BLaER1 treated with 17β-estradiol and CSF1 and Interleukin-3, amounts not matched to agents 10 nM and 100 nM (cell line): ENCODE measurements around the gene KPNA3.
A peak's percentile ranks its signal among the peaks of the same experiment; 100 is the strongest.
"Not testable (repeated sequence)": the region's sequence is repeated elsewhere in the genome, so short reads cannot be mapped to it uniquely, and the experiment has no call there.

ENCODE experiments used
- H3K27ac ChIP-seq, 11 experiments: shearing (Covaris generic); formaldehyde crosslinking; 2 replicates each; pipeline ENCODE4 v1.8.1; 2022
- H3K27me3 ChIP-seq, 11 experiments: shearing (Covaris generic); formaldehyde crosslinking; 2 replicates each; pipeline ENCODE4 v1.8.1; 2022
- H3K36me3 ChIP-seq, 11 experiments: shearing (Covaris generic); formaldehyde crosslinking; 2 replicates each; pipeline ENCODE4 v1.8.1; 2022
- H3K4me1 ChIP-seq, 10 experiments: shearing (Covaris generic); formaldehyde crosslinking; 2 replicates each; pipeline ENCODE4 v1.8.1; 2022
- H3K4me2 ChIP-seq, 11 experiments: shearing (Covaris generic); formaldehyde crosslinking; 2 replicates each; pipeline ENCODE4 v1.8.1; 2022
- H3K4me3 ChIP-seq, 10 experiments: shearing (Covaris generic); formaldehyde crosslinking; 2 replicates each; pipeline ENCODE4 v1.8.1; 2022
- H3K9ac ChIP-seq, 11 experiments: shearing (Covaris generic); formaldehyde crosslinking; 2 replicates each; pipeline ENCODE4 v1.8.1; 2022
- H3K9me3 ChIP-seq, 11 experiments: shearing (Covaris generic); formaldehyde crosslinking; replicated peaks in 1 of 11; 2 replicates each; pipeline ENCODE4 v1.8.1; 2022
- H4K20me1 ChIP-seq, 11 experiments: shearing (Covaris generic); formaldehyde crosslinking; 2 replicates each; pipeline ENCODE4 v1.8.1; 2022
- Cebpa-rat ChIP-seq, 11 experiments: shearing (Covaris generic); IDR thresholded peaks; 2 replicates each; pipeline ENCODE4 v1.8.1; 2022

The KPNA3 gene

DNA sequence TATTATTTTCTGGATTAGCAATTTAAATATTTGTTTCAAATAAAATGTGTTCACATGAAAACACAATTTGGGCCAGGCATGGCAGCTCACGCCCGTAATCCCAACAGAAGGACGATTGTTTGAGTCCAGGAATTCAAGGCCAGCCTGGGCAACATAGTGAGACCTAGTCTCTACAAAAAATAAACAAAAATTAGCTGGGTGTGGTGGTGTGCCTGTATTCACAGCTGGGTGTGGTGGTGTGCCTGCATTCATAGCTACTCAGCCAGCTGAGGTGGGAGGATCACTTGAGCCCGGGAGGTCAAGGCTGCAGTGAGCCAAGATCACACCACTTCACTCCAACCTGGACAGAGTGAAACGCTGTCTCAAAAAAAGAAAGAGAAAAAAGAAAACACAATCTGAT lies 46.4 kb downstream of the KPNA3 start:
- Histone ChIP-seq H3K4me3 (no peak overlapping the region), H3K4me2 (no peak overlapping the region), H3K27ac (no peak overlapping the region), H3K9me3 (peaks cover 0 to 20% (median 3%) of the 10 kb centered on the region in 11 experiments; a peak in 8 of 22 replicates), H3K27me3 (no peaks in the 10 kb centered on the region), H3K36me3 (peaks cover 46 to 80% (median 71%) of the 10 kb centered on the region in 11 experiments), H3K9ac (no peak overlapping the region), H4K20me1 (peaks cover 0 to 47% (median 36%) of the 10 kb centered on the region in 11 experiments; a peak in 16 of 22 replicates), H3K4me1 (peaks cover 0 to 12% (median 0%) of the 10 kb centered on the region in 10 experiments; a peak in 7 of 20 replicates)
- no peak for TF ChIP-seq Cebpa-rat (IDR thresholded peaks at IDR 0.05)

- no peaks in the 10 kb centered on the region for H3K27me3 ChIP-seq
- no peak overlapping the region for H3K9ac ChIP-seq
- no peak overlapping the region for H3K4me3 ChIP-seq
- no peak for TF ChIP-seq Cebpa-rat (IDR thresholded peaks at IDR 0.05)
- H3K27ac ChIP-seq, result no peak overlapping the region
- H3K9me3 ChIP-seq, result 0 out of 22 replicates have a peak, but pooled peaks cover 0 to 3% (median 0%) of the 10 kb centered on the region in 11 experiments
- H3K4me2 ChIP-seq, result peak overlapping the region in 3 of 11 experiments; percentile 2 to 54 (median 31); a peak in 4 of 22 replicates
- peaks cover 46 to 85% (median 74%) of the 10 kb centered on the region in 11 experiments for H3K36me3 ChIP-seq
- H4K20me1 ChIP-seq, result 0 out of 22 replicates have a peak, but pooled peaks cover 0 to 6% (median 0%) of the 10 kb centered on the region in 11 experiments
- H3K4me1 ChIP-seq, result peaks cover 0 to 16% (median 0%) of the 10 kb centered on the region in 10 experiments; a peak in 7 of 20 replicates
These were observed 51.6 kb downstream of the KPNA3 start for GRCh38 chr13:49740870-49741269.

DNA sequence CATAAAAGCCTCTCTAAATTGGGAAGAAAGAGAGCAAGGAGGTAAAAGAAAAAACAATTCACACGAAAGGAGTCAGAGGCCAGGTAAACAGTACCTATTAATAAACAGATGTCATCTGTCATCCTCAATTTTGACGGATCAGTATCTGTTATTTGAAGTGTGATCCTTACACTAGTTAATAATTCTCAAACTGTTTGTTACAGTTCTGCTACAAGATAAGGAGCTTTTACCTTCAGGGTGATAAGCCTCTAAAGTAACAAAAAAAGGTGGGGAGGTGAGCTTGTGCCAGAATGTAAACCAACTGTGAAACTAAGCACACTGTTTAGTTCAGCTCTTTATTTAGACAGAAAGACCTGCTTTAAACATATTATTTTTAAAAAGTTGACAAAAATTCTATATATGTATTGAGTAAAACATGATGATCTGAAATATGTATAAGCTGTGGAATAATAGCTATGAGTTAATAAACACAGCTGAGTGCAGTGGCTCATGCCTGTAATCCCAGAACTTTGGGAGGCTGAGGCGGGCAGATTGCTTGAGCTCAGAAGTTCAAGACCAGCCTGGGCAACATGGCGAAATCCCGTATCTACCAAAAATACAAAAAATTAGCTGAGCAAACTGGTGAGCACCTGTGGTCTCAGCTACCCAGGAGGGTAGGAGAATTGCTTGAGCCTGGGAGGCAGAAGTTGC lies 52.8 kb downstream of the KPNA3 start:
- Histone ChIP-seq H3K36me3 (peaks cover 34 to 72% (median 61%) of the 10 kb centered on the region in 11 experiments), H3K4me2 (no peak overlapping the region), H3K9ac (no peak overlapping the region), H3K9me3 (no peaks in the 10 kb centered on the region), H3K27me3 (no peaks in the 10 kb centered on the region), H4K20me1 (0 out of 22 replicates have a peak, but pooled peaks cover 0 to 6% (median 0%) of the 10 kb centered on the region in 11 experiments), H3K4me1 (peaks cover 0 to 16% (median 0%) of the 10 kb centered on the region in 10 experiments; a peak in 7 of 20 replicates), H3K4me3 (no peak overlapping the region), H3K27ac (no peak overlapping the region)
- no peak for TF ChIP-seq Cebpa-rat (IDR thresholded peaks at IDR 0.05)

- no peaks in the 10 kb centered on the region for H3K4me1 ChIP-seq
- H3K27me3 ChIP-seq, result no peaks in the 10 kb centered on the region
- H3K4me2 ChIP-seq, result no peak overlapping the region
- no peak overlapping the region for H3K4me3 ChIP-seq
- peaks cover 0 to 5% (median 0%) of the 10 kb centered on the region in 11 experiments; a peak in 1 of 22 replicates for H3K9me3 ChIP-seq
- H3K9ac ChIP-seq, result no peak overlapping the region
- peaks cover 36 to 60% (median 58%) of the 10 kb centered on the region in 11 experiments for H3K36me3 ChIP-seq
- H3K27ac ChIP-seq, result no peak overlapping the region
- no peak for TF ChIP-seq Cebpa-rat (IDR thresholded peaks at IDR 0.05)
- peaks cover 0 to 10% (median 3%) of the 10 kb centered on the region in 11 experiments; a peak in 3 of 22 replicates for H4K20me1 ChIP-seq
These were observed 59.1 kb downstream of the KPNA3 start for GRCh38 chr13:49733181-49733951.

GRCh38 chr13:49731766-49732165 lies 60.7 kb downstream of the KPNA3 start:
- Histone ChIP-seq H3K27ac (no peak overlapping the region), H4K20me1 (peaks cover 0 to 10% (median 3%) of the 10 kb centered on the region in 11 experiments; a peak in 3 of 22 replicates)

DNA sequence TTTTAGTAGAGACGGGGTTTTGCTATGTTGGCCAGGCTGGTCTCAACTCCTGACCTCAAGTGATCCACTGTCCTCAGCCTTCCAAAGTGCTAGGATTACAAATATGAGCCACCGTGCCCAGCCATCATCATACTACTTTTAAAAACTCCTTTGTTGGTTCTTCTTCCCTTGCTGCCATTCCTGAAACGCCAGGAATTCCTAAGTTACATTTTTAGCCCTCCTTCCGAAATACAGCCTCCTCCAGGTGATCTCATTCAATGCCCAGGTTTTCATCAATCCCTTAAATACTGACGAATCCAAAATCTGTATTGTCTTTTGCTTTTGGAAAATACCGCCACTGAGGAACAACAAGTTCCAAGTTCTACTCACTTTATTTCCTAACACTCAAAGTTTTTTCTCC lies 75.9 kb downstream of the KPNA3 start:
- Histone ChIP-seq H3K4me2 (no peak overlapping the region), H4K20me1 (no peaks in the 10 kb centered on the region; a peak in 1 of 22 replicates), H3K9me3 (peaks cover 27 to 39% (median 33%) of the 10 kb centered on the region in 11 experiments), H3K4me3 (no peak overlapping the region), H3K36me3 (peaks cover 71 to 96% (median 89%) of the 10 kb centered on the region in 11 experiments), H3K4me1 (no peaks in the 10 kb centered on the region), H3K9ac (no peak overlapping the region), H3K27me3 (no peaks in the 10 kb centered on the region), H3K27ac (no peak overlapping the region)
- no peak for TF ChIP-seq Cebpa-rat (IDR thresholded peaks at IDR 0.05)

More at GRCh38 chr13:49731766-49732165, 60.7 kb downstream of the KPNA3 start:
- H3K9me3 ChIP-seq, result peaks cover 0 to 5% (median 0%) of the 10 kb centered on the region in 11 experiments; a peak in 2 of 22 replicates
- peaks cover 52 to 73% (median 65%) of the 10 kb centered on the region in 11 experiments for H3K36me3 ChIP-seq
- H3K4me3 ChIP-seq, result no peak overlapping the region
- no peak overlapping the region for H3K9ac ChIP-seq
- no peak overlapping the region for H3K4me2 ChIP-seq
- no peaks in the 10 kb centered on the region for H3K4me1 ChIP-seq
- TF ChIP-seq Cebpa-rat (IDR thresholded peaks at IDR 0.05), result no peak
- no peaks in the 10 kb centered on the region for H3K27me3 ChIP-seq

- no peak for TF ChIP-seq Cebpa-rat (IDR thresholded peaks at IDR 0.05)
- no peaks in the 10 kb centered on the region for H3K27me3 ChIP-seq
- no peak overlapping the region for H3K27ac ChIP-seq
- no peak overlapping the region for H3K4me2 ChIP-seq
- H3K36me3 ChIP-seq, result peaks cover 69 to 96% (median 89%) of the 10 kb centered on the region in 11 experiments
- no peak overlapping the region for H3K4me3 ChIP-seq
- no peaks in the 10 kb centered on the region for H3K4me1 ChIP-seq
- H3K9ac ChIP-seq, result no peak overlapping the region
- no peaks in the 10 kb centered on the region for H4K20me1 ChIP-seq
- H3K9me3 ChIP-seq, result peaks cover 27 to 39% (median 33%) of the 10 kb centered on the region in 11 experiments
These were observed 77.7 kb downstream of the KPNA3 start for GRCh38 chr13:49714757-49715156.

DNA sequence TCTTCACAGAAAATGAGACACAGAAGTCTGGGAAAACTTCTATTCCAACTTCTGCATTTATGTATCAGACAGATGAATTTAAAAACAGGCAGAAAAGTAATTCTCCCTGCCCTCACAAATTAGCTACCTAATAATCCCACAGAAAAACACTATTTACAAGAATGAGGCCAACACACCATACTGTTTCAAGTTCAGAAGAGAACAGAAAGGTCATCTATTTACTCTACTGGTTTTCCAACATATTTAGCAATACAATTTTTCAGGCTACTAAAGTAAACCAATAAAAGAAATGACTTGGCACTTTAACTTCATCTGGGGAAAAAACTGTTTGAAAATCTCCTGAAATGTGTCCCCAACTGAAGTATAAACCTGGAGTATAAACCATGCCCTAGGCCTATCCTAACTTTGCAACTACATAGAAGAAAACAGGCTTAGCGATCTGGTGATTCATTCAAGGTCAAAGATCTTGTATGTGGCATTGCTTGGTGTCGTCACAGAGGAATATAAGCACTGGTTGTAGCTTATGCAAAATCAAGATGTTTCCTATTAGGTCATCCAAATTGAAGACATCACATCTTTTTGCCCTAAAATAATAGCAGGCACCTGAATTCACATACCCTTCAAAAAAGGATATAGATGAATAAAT lies 81.1 kb downstream of the KPNA3 start:
- Histone ChIP-seq H3K4me3 (no peak overlapping the region), H3K27me3 (no peaks in the 10 kb centered on the region), H3K9me3 (peaks cover 14 to 22% (median 19%) of the 10 kb centered on the region in 11 experiments), H3K36me3 (peaks cover 64 to 96% (median 89%) of the 10 kb centered on the region in 11 experiments), H3K9ac (no peak overlapping the region), H4K20me1 (no peaks in the 10 kb centered on the region), H3K4me2 (no peak overlapping the region), H3K27ac (no peak overlapping the region), H3K4me1 (no peaks in the 10 kb centered on the region)
- no peak for TF ChIP-seq Cebpa-rat (IDR thresholded peaks at IDR 0.05)

DNA sequence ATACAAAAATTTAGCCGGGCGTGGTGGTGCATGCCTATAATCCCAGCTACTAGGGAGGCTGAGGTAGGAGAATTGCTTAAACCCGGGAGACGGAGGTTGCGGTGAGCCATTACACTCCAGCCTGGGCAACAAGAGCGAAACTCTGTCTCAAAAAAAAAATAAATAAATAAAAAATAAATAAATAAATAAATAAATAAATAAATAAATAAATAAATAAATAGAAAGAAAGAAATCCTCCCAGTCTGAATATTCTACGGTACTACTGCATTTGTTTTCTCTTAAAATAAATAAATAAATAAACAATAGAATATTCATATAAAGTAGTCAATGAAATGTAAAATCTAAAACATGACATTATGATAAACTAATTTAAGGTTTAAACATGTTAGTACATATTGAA lies 88.2 kb downstream of the KPNA3 start:
- H3K4me2 ChIP-seq, H4K20me1 ChIP-seq, H3K27ac ChIP-seq, H3K4me1 ChIP-seq, H3K9ac ChIP-seq, H3K27me3 ChIP-seq, H3K9me3 ChIP-seq, H3K4me3 ChIP-seq: not testable (repeated sequence)
- H3K36me3 ChIP-seq, result peaks cover 72 to 94% (median 88%) of the 10 kb centered on the region in 11 experiments
